ENCODE results near the gene CDKL4.
"Not testable (repeated sequence)": the region's sequence is repeated elsewhere in the genome, so short reads cannot be mapped to it uniquely, and the experiment has no call there.

DNA sequence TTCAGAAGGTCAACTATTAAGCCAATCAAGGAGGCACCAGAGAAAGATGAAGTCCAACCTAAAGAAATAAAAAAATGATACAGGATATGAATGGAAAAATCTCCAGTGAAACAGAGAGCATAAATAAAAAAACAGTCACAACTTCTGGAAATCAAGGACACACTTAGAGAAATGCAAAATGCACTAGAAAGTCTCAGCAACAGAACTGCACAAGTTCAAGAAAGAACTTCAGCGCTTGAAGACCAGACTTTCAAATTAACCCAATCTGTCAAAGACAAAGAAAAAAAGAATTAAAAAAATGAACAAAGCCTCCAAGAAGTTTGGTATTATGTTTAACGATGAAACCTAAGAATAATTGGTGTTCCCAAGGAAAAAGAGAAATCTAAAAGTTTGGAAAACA lies 46.8 kb downstream of the CDKL4 start:
- not testable (repeated sequence) for TF ChIP-seq POLR2A (IDR thresholded peaks at IDR 0.05; ENCODE audit: low read length); GATA1 (IDR thresholded peaks at IDR 0.05; ENCODE audit: low read depth, low read length)
